ENCODE data around the gene BAD. TPM values are rescaled to one million over a fixed set of nuclear protein-coding genes. Genes with fewer than 3 reads are reported as not detected.

Gene BAD
- total RNA-seq, 2 experiments from 2014 or later: 21.2 to 74.2 TPM

GRCh38 chr11:64244966-64245365 is 39.5 kb downstream of the BAD start:
- POLR2A ChIA-PET: interaction anchor here (0.6 to 2.0 kb wide), 6 partner anchors 15 to 40 kb away, joined by 3 to 8 read pairs (median 4); partner anchors contain the start of genes DNAJC4, FERMT3, NUDT22 and TRPT1
- no TSS peak for BruUV-seq (replicated peaks)
- H3K4me2 ChIP-seq (ENCODE audit: low read length): peak overlapping the region; percentile 81
- intact Hi-C loops (cut with micrococcal nuclease; ENCODE audit: unreplicated experiment): no loop called here
- H3K27ac ChIP-seq (ENCODE audit: low read depth, low read length, poor library complexity, severe bottlenecking): peak overlapping the region; percentile 69
- H3K4me1 ChIP-seq (ENCODE audit: insufficient read depth, low read length, poor library complexity, severe bottlenecking): peaks cover 51% of the 10 kb centered on the region
- no peaks in the 10 kb centered on the region for H3K9me2 ChIP-seq (ENCODE audit: insufficient read depth, low read length)
- TF ChIP-seq CTCF (conservative IDR thresholded peaks at IDR 0.05; ENCODE audit: low read length) (no peak), EZH2phosphoT487 (IDR thresholded peaks at IDR 0.05; ENCODE audit: borderline replicate concordance, low read depth, low read length) (no peak)
- H2AFZ ChIP-seq (ENCODE audit: low read length): no peak overlapping the region
- CTCF ChIA-PET (ENCODE audit: unreplicated experiment): interaction anchor here (0.7 to 1.4 kb wide), 2 partner anchors 13 to 73 kb away, joined by 3 read pairs; partner anchors contain the start of genes PRDX5 and TRMT112
- DNase-seq (ENCODE audit: low spot score): no peak
- H3K9me3 ChIP-seq (ENCODE audit: low read length): no peaks in the 10 kb centered on the region
- peak overlapping the region; percentile 88 for H3K4me3 ChIP-seq (ENCODE audit: low read depth, low read length, poor library complexity, severe bottlenecking)
- H4K20me1 ChIP-seq (ENCODE audit: insufficient read depth, low read length): no peaks in the 10 kb centered on the region
- peaks cover 29% of the 10 kb centered on the region for H3K36me3 ChIP-seq (ENCODE audit: insufficient read depth, low read length)
- H3K79me2 ChIP-seq (ENCODE audit: insufficient read depth, low read depth, low read length): peaks cover 28% of the 10 kb centered on the region

GRCh38 chr11:64244107-64244506 is 40.4 kb downstream of the BAD start:
- Histone ChIP-seq H3K4me3 (ENCODE audit: low read depth, low read length, poor library complexity, severe bottlenecking) (no peak overlapping the region), H3K27ac (ENCODE audit: low read depth, low read length, poor library complexity, severe bottlenecking) (peak overlapping the region; percentile 4), H3K4me1 (ENCODE audit: insufficient read depth, low read length, poor library complexity, severe bottlenecking) (peaks cover 51% of the 10 kb centered on the region), H3K4me2 (ENCODE audit: low read length) (no peak overlapping the region), H3K9me3 (ENCODE audit: low read length) (no peaks in the 10 kb centered on the region), H3K79me2 (ENCODE audit: insufficient read depth, low read depth, low read length) (peaks cover 28% of the 10 kb centered on the region), H3K9me2 (ENCODE audit: insufficient read depth, low read length) (no peaks in the 10 kb centered on the region), H4K20me1 (ENCODE audit: insufficient read depth, low read length) (no peaks in the 10 kb centered on the region), H3K36me3 (ENCODE audit: insufficient read depth, low read length) (peaks cover 29% of the 10 kb centered on the region), H2AFZ (ENCODE audit: low read length) (no peak overlapping the region)
- ChIA-PET CTCF (ENCODE audit: unreplicated experiment) (interaction anchor here (0.7 kb wide), 1 partner anchor 60 kb away, joined by 3 read pairs; no protein-coding TSS in a partner anchor), POLR2A (interaction anchor here (0.9 kb wide), 1 partner anchor 20 kb away, joined by 5 read pairs; no protein-coding TSS in a partner anchor)
- DNase-seq (ENCODE audit: low spot score): no peak
- TF ChIP-seq EZH2phosphoT487 (IDR thresholded peaks at IDR 0.05; ENCODE audit: borderline replicate concordance, low read depth, low read length): no peak
- no peak for TF ChIP-seq CTCF (conservative IDR thresholded peaks at IDR 0.05; ENCODE audit: low read length)
- intact Hi-C loops (cut with micrococcal nuclease; ENCODE audit: unreplicated experiment): no loop called here
- no TSS peak for BruUV-seq (replicated peaks)

- Histone ChIP-seq H3K27ac (ENCODE audit: low read depth, low read length, poor library complexity, severe bottlenecking) (peak overlapping the region; percentile 4), H3K4me2 (ENCODE audit: low read length) (no peak overlapping the region; the same call in 1 of the 2 replicates), H2AFZ (ENCODE audit: low read length) (no peak overlapping the region), H3K4me3 (ENCODE audit: low read depth, low read length, poor library complexity, severe bottlenecking) (no peak overlapping the region), H3K36me3 (ENCODE audit: insufficient read depth, low read length) (peaks cover 34% of the 10 kb centered on the region), H3K4me1 (ENCODE audit: insufficient read depth, low read length, poor library complexity, severe bottlenecking) (peaks cover 56% of the 10 kb centered on the region), H3K79me2 (ENCODE audit: insufficient read depth, low read depth, low read length) (peaks cover 28% of the 10 kb centered on the region), H4K20me1 (ENCODE audit: insufficient read depth, low read length) (no peaks in the 10 kb centered on the region), H3K9me2 (ENCODE audit: insufficient read depth, low read length) (no peaks in the 10 kb centered on the region), H3K9me3 (ENCODE audit: low read length) (no peaks in the 10 kb centered on the region)
- DNase-seq (ENCODE audit: low spot score): no peak
- CTCF ChIA-PET (ENCODE audit: unreplicated experiment): interaction anchor here (0.7 to 1.2 kb wide), 2 partner anchors 38 to 61 kb away, joined by 3 to 4 read pairs; no protein-coding TSS in a partner anchor
- TF ChIP-seq EZH2phosphoT487 (IDR thresholded peaks at IDR 0.05; ENCODE audit: borderline replicate concordance, low read depth, low read length): no peak
- POLR2A ChIA-PET: interaction anchor here (0.9 to 2.5 kb wide), 3 partner anchors 19 to 74 kb away, joined by 3 to 10 read pairs (median 5); partner anchors contain the start of genes PRDX5 and TRMT112
- TSS peak; percentile 61 for BruUV-seq (replicated peaks)
- intact Hi-C loops (cut with micrococcal nuclease; ENCODE audit: unreplicated experiment): no loop called here
Observed at GRCh38 chr11:64243236-64243854, 41.1 kb downstream of the BAD start.

All from OCI-LY7 (cell line).